Thymus (tissue), 14 donors: ENCODE results near the gene MPRIP. TPM values are rescaled to one million over a fixed set of nuclear protein-coding genes. Genes with fewer than 3 reads are reported as not detected.
"Not testable (repeated sequence)": the region's sequence is repeated elsewhere in the genome, so short reads cannot be mapped to it uniquely, and the experiment has no call there.

ENCODE experiments used
- DNase-seq, 9 donors: peaks; one replicate each; pipeline ENCODE4 v3.0.0-alpha.2; 2013; ENCODE audit warnings: low spot score in 9 of 9, low read depth in 6 of 9, missing footprints in 1 of 9
- H3K27ac ChIP-seq, 2 donors: one replicate each; pipeline ENCODE4 v1.5.1; 2013; ENCODE audit warnings: control low read depth in 1 of 2, low read depth in 1 of 2, low read length in 1 of 2, mild to moderate bottlenecking in 1 of 2, moderate library complexity in 1 of 2
- H3K27me3 ChIP-seq, 2 donors: one replicate each; pipeline ENCODE4 v1.5.1; 2013; ENCODE audit warnings: low read length in 1 of 2; ENCODE audit not compliant: control insufficient read depth in 2 of 2, insufficient read depth in 1 of 2
- H3K36me3 ChIP-seq, 2 donors: one replicate each; pipeline ENCODE4 v1.5.1; 2013; ENCODE audit warnings: low read length in 1 of 2, mild to moderate bottlenecking in 1 of 2, moderate library complexity in 1 of 2; ENCODE audit not compliant: control insufficient read depth in 2 of 2, insufficient read depth in 2 of 2
- H3K4me1 ChIP-seq, 2 donors: one replicate each; pipeline ENCODE4 v1.5.1; 2013; ENCODE audit warnings: low read length in 2 of 2; ENCODE audit not compliant: control insufficient read depth in 2 of 2, insufficient read depth in 2 of 2
- H3K4me3 ChIP-seq, 2 donors: one replicate each; pipeline ENCODE4 v1.5.1; 2013; ENCODE audit warnings: low read length in 2 of 2, control low read depth in 1 of 2, mild to moderate bottlenecking in 1 of 2
- H3K9me3 ChIP-seq, 2 donors: one replicate each; pipeline ENCODE4 v1.5.1; 2013; ENCODE audit warnings: low read length in 1 of 2, mild to moderate bottlenecking in 1 of 2; ENCODE audit not compliant: control insufficient read depth in 2 of 2, insufficient read depth in 1 of 2
- WGBS: extraction: QIAGEN DNeasy Blood & Tissue Kit; methylation state at CpG from one replicate; pipeline ENCODE4 v1.1.7; 2013; 5-methylcytosine and 5-hydroxymethylcytosine counted together
- long read RNA-seq, 10 donors: transcript quantifications; one replicate each; lab custom pipeline, GENCODE V29; 2026
- polyA plus RNA-seq: library from polyadenylated mRNA; stranded (reverse); fragments of 200-250 nt; gene quantifications from one replicate; pipeline ENCODE4 v1.2.3, GENCODE V29; 2013
- total RNA-seq: library from RNA; stranded (reverse); fragments of 120-200 nt; gene quantifications from one replicate; pipeline ENCODE4 v1.2.4, GENCODE V29; 2013
- donor health status: healthy.

MPRIP gene, protein sequence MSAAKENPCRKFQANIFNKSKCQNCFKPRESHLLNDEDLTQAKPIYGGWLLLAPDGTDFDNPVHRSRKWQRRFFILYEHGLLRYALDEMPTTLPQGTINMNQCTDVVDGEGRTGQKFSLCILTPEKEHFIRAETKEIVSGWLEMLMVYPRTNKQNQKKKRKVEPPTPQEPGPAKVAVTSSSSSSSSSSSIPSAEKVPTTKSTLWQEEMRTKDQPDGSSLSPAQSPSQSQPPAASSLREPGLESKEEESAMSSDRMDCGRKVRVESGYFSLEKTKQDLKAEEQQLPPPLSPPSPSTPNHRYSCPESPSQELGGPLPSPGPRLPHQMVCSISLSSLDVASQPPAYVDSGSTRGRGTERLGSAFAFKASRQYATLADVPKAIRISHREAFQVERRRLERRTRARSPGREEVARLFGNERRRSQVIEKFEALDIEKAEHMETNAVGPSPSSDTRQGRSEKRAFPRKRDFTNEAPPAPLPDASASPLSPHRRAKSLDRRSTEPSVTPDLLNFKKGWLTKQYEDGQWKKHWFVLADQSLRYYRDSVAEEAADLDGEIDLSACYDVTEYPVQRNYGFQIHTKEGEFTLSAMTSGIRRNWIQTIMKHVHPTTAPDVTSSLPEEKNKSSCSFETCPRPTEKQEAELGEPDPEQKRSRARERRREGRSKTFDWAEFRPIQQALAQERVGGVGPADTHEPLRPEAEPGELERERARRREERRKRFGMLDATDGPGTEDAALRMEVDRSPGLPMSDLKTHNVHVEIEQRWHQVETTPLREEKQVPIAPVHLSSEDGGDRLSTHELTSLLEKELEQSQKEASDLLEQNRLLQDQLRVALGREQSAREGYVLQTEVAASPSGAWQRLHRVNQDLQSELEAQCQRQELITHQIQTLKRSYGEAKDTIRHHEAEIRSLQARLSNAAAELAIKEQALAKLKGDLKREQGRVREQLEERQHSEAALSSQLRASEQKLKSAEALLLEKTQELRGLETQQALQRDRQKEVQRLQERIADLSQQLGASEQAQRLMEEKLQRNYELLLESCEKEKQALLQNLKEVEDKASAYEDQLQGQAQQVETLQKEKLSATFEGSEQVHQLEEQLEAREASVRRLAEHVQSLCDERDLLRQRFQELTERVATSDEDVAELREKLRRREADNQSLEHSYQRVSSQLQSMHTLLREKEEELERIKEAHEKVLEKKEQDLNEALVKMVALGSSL (N-terminal part only)
- 99.8 TPM for total RNA-seq
- polyA plus RNA-seq = 137 TPM
- long read RNA-seq, donor 1 = 0 reads
- long read RNA-seq, donor 2 = 0 reads
- long read RNA-seq, donor 3, full-length matches to known transcripts = 3 of 22 reads
- long read RNA-seq, donor 3, partial matches to known transcripts = 19 of 22 reads
- long read RNA-seq, donor 3, other reads (novel, unspliced or antisense) = 0 of 22 reads
- long read RNA-seq, donor 4 = 0 reads
- long read RNA-seq, donor 5, full-length matches to known transcripts = 6 of 36 reads
- long read RNA-seq, donor 5, partial matches to known transcripts = 30 of 36 reads
- long read RNA-seq, donor 5, other reads (novel, unspliced or antisense) = 0 of 36 reads
- long read RNA-seq, donor 6, full-length matches to known transcripts = 3 of 8 reads
- long read RNA-seq, donor 6, partial matches to known transcripts = 5 of 8 reads
- long read RNA-seq, donor 6, other reads (novel, unspliced or antisense) = 0 of 8 reads
- long read RNA-seq, donor 7, full-length matches to known transcripts = 2 of 36 reads
- long read RNA-seq, donor 7, partial matches to known transcripts = 34 of 36 reads
- long read RNA-seq, donor 7, other reads (novel, unspliced or antisense) = 0 of 36 reads
- long read RNA-seq, donor 8, full-length matches to known transcripts = 3 of 3 reads
- long read RNA-seq, donor 8, partial matches to known transcripts = 0 of 3 reads
- long read RNA-seq, donor 8, other reads (novel, unspliced or antisense) = 0 of 3 reads
- long read RNA-seq, donor 9, partial matches to known transcripts = 13 of 13 reads
- long read RNA-seq, donor 9, other reads (novel, unspliced or antisense) = 0 of 13 reads
- long read RNA-seq, donor 10, full-length matches to known transcripts = 6 of 27 reads
- long read RNA-seq, donor 10, partial matches to known transcripts = 21 of 27 reads
- long read RNA-seq, donor 10, other reads (novel, unspliced or antisense) = 0 of 27 reads

- peak within 1 kb of the TSS; percentile 7 to 54 for H3K27ac ChIP-seq
- H3K4me3 ChIP-seq = peak within 1 kb of the TSS; percentile 58 to 72
- H3K9me3 ChIP-seq = no peaks in the 10 kb centered on the region
- no peak for DNase-seq
- 1% methylated on average over 66 of the region's 67 CpGs for WGBS
- H3K27me3 ChIP-seq = no peaks in the 10 kb centered on the region
- peaks cover 29 to 35% of the 10 kb centered on the region in 2 donors for H3K4me1 ChIP-seq
- peaks cover 0 to 2% of the 10 kb centered on the region in 2 donors for H3K36me3 ChIP-seq
Observed at GRCh38 chr17:17042384-17042736, at the start of gene MPRIP. TSS of gene MPRIP (plus strand) at chr17:17042457. CDS start at chr17:17042849, 392 bp downstream.

DNA sequence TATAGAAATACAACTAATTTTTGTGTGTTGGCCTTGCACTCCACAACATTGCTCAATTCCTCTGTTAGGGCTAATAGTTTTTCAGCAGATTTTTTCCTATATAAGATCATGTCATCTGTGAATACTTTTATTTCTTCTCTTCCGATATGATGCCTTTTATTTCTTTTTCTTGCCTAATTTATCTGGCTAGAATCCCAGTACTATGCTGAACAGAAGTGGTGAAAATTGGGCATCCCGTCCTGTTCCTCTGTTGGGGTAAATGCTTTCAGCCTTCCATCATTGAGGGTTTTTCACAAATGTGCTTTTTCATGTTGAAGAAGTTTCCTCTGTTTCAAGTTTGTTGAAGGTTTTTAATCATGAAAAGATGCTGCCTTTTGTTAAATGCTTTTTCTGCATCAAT lies 47.6 kb upstream of the MPRIP start:
- Histone ChIP-seq H3K27me3 (no peaks in the 10 kb centered on the region), H3K36me3 (no peaks in the 10 kb centered on the region), H3K9me3 (no peaks in the 10 kb centered on the region), H3K4me1 (peaks cover 8 to 19% of the 10 kb centered on the region in 2 donors), H3K4me3 (no peak overlapping the region), H3K27ac (no peak overlapping the region)
- no peak for DNase-seq
- WGBS = 95% methylated on average over 2 of the region's 2 CpGs

- Histone ChIP-seq H3K27ac (no peak overlapping the region), H3K27me3 (no peaks in the 10 kb centered on the region), H3K4me3 (no peak overlapping the region), H3K9me3 (peaks cover 0 to 3% of the 10 kb centered on the region in 2 donors), H3K4me1 (peaks cover 0 to 6% of the 10 kb centered on the region in 2 donors), H3K36me3 (no peaks in the 10 kb centered on the region)
- WGBS = 99% methylated on average over 7 of the region's 7 CpGs
- no peak for DNase-seq
Observed at GRCh38 chr17:16995930-16996329, 46.3 kb upstream of the MPRIP start.

GRCh38 chr17:16996726-16997125 lies 45.5 kb upstream of the MPRIP start:
- not testable (repeated sequence) for H3K27me3 ChIP-seq, H3K9me3 ChIP-seq, H3K27ac ChIP-seq, H3K4me3 ChIP-seq, H3K4me1 ChIP-seq, DNase-seq, H3K36me3 ChIP-seq
- WGBS = 87% methylated on average over 11 of the region's 11 CpGs

GRCh38 chr17:16997514-16998429 lies 44.5 kb upstream of the MPRIP start:
- H3K27me3 ChIP-seq = no peaks in the 10 kb centered on the region
- H3K4me3 ChIP-seq = no peak overlapping the region
- no peaks in the 10 kb centered on the region for H3K36me3 ChIP-seq
- peaks cover 0 to 3% of the 10 kb centered on the region in 2 donors for H3K9me3 ChIP-seq
- peak in 1 of 9 donors; percentile 46 for DNase-seq
- H3K4me1 ChIP-seq = peaks cover 0 to 3% of the 10 kb centered on the region in 2 donors
- no peak overlapping the region for H3K27ac ChIP-seq
- 95% methylated on average over 14 of the region's 14 CpGs for WGBS

DNA sequence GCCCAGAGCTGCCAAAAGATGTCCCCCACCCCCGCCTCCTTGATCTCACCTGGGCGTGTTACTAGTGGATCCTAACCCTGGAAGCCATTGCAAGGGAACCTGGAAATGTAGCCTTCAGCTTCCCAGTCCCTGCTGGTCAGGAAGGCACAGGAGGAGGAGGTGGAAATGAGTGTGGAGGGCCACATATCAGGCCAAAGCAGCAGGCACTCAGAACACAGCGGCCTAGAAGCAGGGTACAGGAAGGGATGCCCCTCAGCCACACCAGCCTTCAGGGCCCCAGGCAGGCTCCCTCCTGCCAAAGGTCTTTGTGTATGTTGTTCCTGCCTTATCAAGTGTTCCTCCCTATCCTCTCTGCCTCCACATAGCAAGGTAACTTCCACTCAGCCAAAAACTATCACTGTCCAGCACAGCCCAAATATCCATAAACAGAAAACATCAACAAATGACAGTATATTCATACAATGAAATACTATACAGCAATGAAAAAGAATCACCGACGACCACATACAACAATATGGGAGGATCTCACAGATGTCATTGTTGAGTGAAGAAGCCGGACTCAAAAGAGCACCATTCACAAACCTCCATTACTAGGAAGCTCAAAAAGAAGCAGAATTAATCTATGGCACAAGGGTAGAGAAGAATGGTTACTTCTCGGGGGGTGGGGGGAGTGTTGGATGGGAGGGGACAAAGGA lies 42.2 kb upstream of the MPRIP start:
- Histone ChIP-seq H3K27me3 (no peaks in the 10 kb centered on the region), H3K4me3 (no peak overlapping the region), H3K9me3 (peaks cover 0 to 3% of the 10 kb centered on the region in 2 donors), H3K27ac (no peak overlapping the region), H3K36me3 (no peaks in the 10 kb centered on the region), H3K4me1 (peaks cover 0 to 3% of the 10 kb centered on the region in 2 donors)
- no peak for DNase-seq
- 95% methylated on average over 7 of the region's 7 CpGs for WGBS
